HFFc6 (cell line): ENCODE measurements around the gene ZNRF2. TPM values are rescaled to one million over a fixed set of nuclear protein-coding genes. Genes with fewer than 3 reads are reported as not detected.
A peak's percentile ranks its signal among the peaks of the same experiment; 100 is the strongest.

Experiments used
- DNase-seq: peaks from one replicate; pipeline ENCODE4 v3.0.0-alpha.2; 2018
- H3K27ac Mint-ChIP-seq: 2 replicates; pipeline ENCODE4 v1.8.0; 2020; ENCODE audit warnings: mild to moderate bottlenecking, mixed read lengths
- H3K27me3 Mint-ChIP-seq: 2 replicates; pipeline ENCODE4 v1.8.0; 2021; ENCODE audit warnings: mild to moderate bottlenecking, moderate library complexity, mixed read lengths; ENCODE audit not compliant: insufficient read depth
- H3K36me3 Mint-ChIP-seq: 2 replicates; pipeline ENCODE4 v1.8.0; 2021; ENCODE audit warnings: low read depth, mixed read lengths
- H3K4me1 Mint-ChIP-seq: 2 replicates; pipeline ENCODE4 v1.8.0; 2020; ENCODE audit warnings: low read depth, mixed read lengths
- H3K4me3 Mint-ChIP-seq: 2 replicates; pipeline ENCODE4 v1.8.0; 2020; ENCODE audit warnings: mild to moderate bottlenecking, moderate library complexity, mixed read lengths
- H3K9me3 Mint-ChIP-seq: 2 replicates; pipeline ENCODE4 v1.8.0; 2020; ENCODE audit warnings: mild to moderate bottlenecking, mixed read lengths
- CTCF ChIP-seq: fragments of 200-600 bp; sonication (generic); IDR thresholded peaks from 2 replicates; pipeline ENCODE4 v1.5.0; 2021; ENCODE audit warnings: antibody characterized with exemption, mild to moderate bottlenecking
- total RNA-seq, 6 experiments: library from RNA; stranded (reverse); fragmentation: NEBNext Ultra II Directional; extraction: Animal tissue kit (Norgen Biotek cat#: 25700); gene quantifications; 2 replicates in 1 of 6; 3 replicates in 5 of 6; pipeline ENCODE4 v1.2.3, GENCODE V29; 2021

Gene ZNRF2
- total RNA-seq, 6 experiments from 2014 or later: 2.3 to 3.1 (median 2.7) TPM

DNA sequence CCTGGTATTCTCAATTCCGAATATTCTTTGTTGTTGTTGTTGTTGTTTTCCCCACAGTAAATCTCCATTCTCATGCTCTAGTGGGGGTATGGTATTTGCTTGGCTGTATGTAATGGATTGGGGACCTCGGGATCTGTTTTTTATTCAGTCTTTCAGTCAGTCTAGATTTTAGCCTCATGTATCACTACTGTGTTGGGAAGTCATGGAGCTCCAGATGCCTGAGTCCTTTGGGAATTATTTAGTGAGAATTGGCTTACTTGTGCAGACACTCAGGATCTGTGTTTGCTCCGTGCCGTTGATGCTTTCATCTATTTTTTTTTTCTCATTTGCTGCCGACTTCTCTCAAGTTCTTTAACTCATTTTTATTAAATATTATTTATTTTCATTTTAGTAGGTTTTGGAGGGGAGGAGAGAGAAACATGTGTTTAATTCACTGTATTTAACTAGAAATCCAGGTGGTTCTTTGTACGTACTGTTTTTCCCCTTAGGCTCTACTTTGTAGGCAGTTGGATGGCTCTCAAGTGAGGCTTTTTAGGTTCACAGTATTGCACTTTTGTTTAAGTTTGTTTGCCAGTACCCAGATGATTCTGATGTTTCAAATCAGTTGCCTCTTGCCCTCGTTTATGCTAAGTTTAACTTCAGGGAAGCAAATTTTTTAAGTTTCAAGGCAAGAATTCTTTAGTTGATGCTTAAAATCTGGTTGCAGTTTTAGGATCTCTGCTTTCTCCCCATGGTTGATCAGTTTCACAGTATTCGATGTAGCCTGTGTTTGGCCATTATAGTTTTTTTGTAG lies 36.9 kb downstream of the ZNRF2 start:
- Mint-ChIP-seq H3K4me3 (peak overlapping the region; percentile 81), H3K4me1 (peaks cover 60% of the 10 kb centered on the region), H3K27me3 (no peaks in the 10 kb centered on the region), H3K9me3 (no peaks in the 10 kb centered on the region), H3K36me3 (no peaks in the 10 kb centered on the region), H3K27ac (peak overlapping the region; percentile 20)
- DNase-seq: no peak
- no peak for TF ChIP-seq CTCF

- Mint-ChIP-seq H3K27ac (peak overlapping the region; percentile 20), H3K27me3 (no peaks in the 10 kb centered on the region; the same call in 1 of the 2 replicates), H3K36me3 (no peaks in the 10 kb centered on the region), H3K9me3 (no peaks in the 10 kb centered on the region), H3K4me1 (peaks cover 60% of the 10 kb centered on the region), H3K4me3 (peak overlapping the region; percentile 81)
- no peak for DNase-seq
- TF ChIP-seq CTCF: no peak
Measured at GRCh38 chr7:30321882-30322192, 37.4 kb downstream of the ZNRF2 start.

GRCh38 chr7:30322271-30323005 lies 38.0 kb downstream of the ZNRF2 start:
- Mint-ChIP-seq H3K36me3 (no peaks in the 10 kb centered on the region), H3K27ac (peak overlapping the region; percentile 20), H3K4me3 (peak overlapping the region; percentile 81), H3K9me3 (no peaks in the 10 kb centered on the region), H3K27me3 (no peaks in the 10 kb centered on the region; the same call in 1 of the 2 replicates), H3K4me1 (peaks cover 55% of the 10 kb centered on the region)
- DNase-seq: no peak
- TF ChIP-seq CTCF: no peak

GRCh38 chr7:30323006-30323355 lies 38.6 kb downstream of the ZNRF2 start:
- Mint-ChIP-seq H3K36me3 (no peaks in the 10 kb centered on the region), H3K4me1 (peaks cover 52% of the 10 kb centered on the region), H3K9me3 (no peaks in the 10 kb centered on the region), H3K27me3 (no peaks in the 10 kb centered on the region; the same call in 1 of the 2 replicates), H3K4me3 (peak overlapping the region; percentile 81), H3K27ac (no peak overlapping the region)
- no peak for DNase-seq
- no peak for TF ChIP-seq CTCF

GRCh38 chr7:30327813-30328212 lies 43.4 kb downstream of the ZNRF2 start:
- DNase-seq: peak; percentile 64
- no peak overlapping the region for H3K4me3 Mint-ChIP-seq

More at GRCh38 chr7:30327813-30328212, 43.4 kb downstream of the ZNRF2 start:
- H3K4me1 Mint-ChIP-seq: peaks cover 21% of the 10 kb centered on the region
- H3K9me3 Mint-ChIP-seq: no peaks in the 10 kb centered on the region
- no peaks in the 10 kb centered on the region; the same call in 1 of the 2 replicates for H3K27me3 Mint-ChIP-seq
- no peak for TF ChIP-seq CTCF
- H3K27ac Mint-ChIP-seq: no peak overlapping the region
- H3K36me3 Mint-ChIP-seq: no peaks in the 10 kb centered on the region
